GM18951 (cell line): Measurements from ENCODE around the gene ASIC4.

Source experiments
- POLR2A ChIP-seq: IDR thresholded peaks from 4 replicates; pipeline ENCODE4 v1.6.1; 2011; ENCODE audit warnings: mild to moderate bottlenecking; ENCODE audit not compliant: insufficient read length, insufficient read depth; ENCODE audit errors: extremely low read depth
- in situ Hi-C: fragments of 300-500 bp; cut with MboI; formaldehyde crosslinking; loops from one replicate; pipeline ENCODE4 v1.12.0; 2022; ENCODE audit warnings: low sequenced_read_pairs, mixed read lengths, inconsistent platforms; ENCODE audit not compliant: unreplicated experiment

The ASIC4 gene

GRCh38 chr2:219531639-219532377 lies 17.5 kb downstream of the ASIC4 start:
- in situ Hi-C loops, result loop anchor here (10.0 kb wide), 1 partner anchor 127 kb away; no protein-coding TSS in a partner anchor
- TF ChIP-seq POLR2A, result no peak

DNA sequence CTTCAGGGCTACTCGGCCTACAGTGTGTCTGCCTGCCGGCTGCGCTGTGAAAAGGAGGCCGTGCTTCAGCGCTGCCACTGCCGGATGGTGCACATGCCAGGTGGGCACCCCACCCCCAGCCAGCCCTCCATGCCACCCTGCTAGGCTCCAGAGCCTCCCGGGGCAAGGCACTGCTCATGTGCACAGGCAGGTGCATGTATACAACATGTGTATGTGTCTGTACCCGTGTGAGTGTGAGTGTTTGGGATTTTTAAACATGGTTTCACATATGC lies 18.0 kb downstream of the ASIC4 start:
- in situ Hi-C loops, result loop anchor here (10.0 kb wide), 1 partner anchor 128 kb away; no protein-coding TSS in a partner anchor
- TF ChIP-seq POLR2A, result no peak

DNA sequence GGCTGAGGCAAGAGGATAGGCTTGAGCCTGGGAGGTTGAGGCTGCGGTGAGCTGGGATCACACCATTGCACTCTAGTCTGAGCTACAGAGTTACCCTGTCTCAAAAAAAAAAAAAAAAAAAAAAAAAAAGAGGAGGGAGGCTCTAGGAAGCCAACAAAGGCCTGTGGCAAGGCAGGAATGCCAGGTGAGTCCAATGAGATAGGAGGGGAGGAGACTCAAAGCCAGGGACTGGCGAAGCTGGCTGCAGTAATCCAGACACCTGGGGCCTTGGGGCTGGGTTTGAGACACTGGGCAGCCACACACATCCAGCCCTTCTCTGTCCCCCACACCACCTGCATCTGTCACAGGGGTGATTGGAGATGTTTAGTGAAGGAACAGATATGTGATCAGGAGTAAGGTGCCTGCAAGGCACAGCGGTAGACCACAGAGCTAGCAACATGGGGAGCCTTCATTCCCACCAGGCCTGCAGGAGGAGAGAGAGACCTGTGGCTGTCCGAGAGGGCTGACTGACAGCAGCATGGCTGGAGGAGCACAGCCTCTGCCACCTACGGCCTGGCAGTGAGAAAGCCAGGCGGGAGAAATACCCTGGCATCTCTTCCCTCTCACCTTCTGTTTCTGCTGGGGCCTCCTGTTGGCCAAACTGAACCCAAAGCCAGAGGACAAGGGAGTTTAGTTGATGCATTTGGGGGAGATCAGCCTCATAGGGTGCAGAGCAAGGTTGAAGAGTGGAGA lies 19.8 kb downstream of the ASIC4 start:
- in situ Hi-C loops, result loop anchor here (10.0 kb wide), 1 partner anchor 129 kb away; no protein-coding TSS in a partner anchor
- TF ChIP-seq POLR2A, result no peak

- TF ChIP-seq POLR2A, result no peak
- in situ Hi-C loops, result loop anchor here (10.0 kb wide), 1 partner anchor 132 kb away; no protein-coding TSS in a partner anchor
Measured at GRCh38 chr2:219536425-219536824, 22.1 kb downstream of the ASIC4 start.

GRCh38 chr2:219536967-219537366 lies 22.7 kb downstream of the ASIC4 start:
- TF ChIP-seq POLR2A, result no peak
- in situ Hi-C loops, result loop anchor here (10.0 kb wide), 1 partner anchor 132 kb away; no protein-coding TSS in a partner anchor

DNA sequence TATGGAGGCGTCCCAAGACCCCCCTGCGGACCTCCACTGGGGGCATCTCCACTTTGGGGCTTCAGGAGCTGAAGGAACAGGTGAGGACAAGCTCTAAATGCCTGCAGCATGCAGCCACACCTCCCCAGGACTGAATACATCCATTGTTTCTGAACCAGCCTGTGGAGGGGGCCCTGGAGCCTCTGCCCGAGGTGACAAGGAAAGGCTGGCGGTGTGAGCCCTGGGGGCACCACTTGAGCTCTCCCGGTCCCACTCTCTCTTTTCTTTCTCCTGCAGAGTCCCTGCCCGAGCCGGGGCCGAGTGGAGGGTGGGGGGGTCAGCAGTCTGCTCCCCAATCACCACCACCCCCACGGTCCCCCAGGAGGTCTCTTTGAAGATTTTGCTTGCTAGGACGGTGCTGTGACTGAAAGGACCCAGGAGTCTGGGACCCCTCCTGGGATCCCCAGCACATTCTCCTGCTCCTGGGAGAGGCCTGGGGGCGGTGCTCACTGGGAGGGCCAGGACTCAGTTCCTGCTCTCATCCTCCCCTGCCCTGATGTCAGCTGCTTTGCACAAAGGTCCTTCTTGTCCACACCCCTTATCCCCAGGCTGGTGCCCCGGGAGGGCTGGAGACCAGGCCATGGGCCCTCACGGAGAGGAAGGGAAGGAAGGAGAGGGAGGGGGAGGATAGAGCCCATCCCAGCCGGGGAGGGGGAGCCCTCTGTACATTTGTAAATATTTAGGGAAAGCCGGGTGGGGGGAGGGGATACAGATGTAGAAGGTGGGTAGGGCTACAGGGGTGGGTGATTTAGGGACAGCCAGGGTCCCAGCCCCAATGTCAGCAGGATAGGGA lies 23.6 kb downstream of the ASIC4 start:
- in situ Hi-C loops, result loop anchor here (10.0 kb wide), 1 partner anchor 133 kb away; no protein-coding TSS in a partner anchor
- TF ChIP-seq POLR2A, result no peak

DNA sequence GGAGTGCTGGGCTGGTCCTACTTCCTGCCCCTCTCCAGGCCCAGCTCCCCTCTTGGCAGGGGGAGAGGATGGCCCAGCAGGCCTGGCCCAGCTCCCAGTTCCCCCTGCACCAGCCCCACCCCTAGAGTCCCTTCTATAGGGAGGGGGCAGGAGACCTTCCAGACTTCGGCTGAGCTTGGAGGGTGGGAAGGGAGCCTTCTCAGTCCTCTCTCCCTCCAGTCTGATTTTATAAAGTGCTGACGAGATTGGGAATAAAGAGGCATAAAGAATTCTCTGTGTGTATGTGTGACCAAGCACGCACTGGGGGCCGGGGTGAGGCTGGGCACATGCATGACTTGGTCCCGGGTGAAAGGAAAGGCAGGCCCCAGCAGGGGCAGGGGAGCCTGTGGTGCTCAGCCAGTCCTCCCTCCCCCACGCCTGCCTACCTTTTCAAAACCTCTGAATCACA lies 24.2 kb downstream of the ASIC4 start:
- in situ Hi-C loops, result loop anchor here (10.0 kb wide), 1 partner anchor 134 kb away; no protein-coding TSS in a partner anchor

GRCh38 chr2:219538956-219539788 lies 24.9 kb downstream of the ASIC4 start:
- no peak for TF ChIP-seq POLR2A
- in situ Hi-C loops, result loop anchor here (10.0 kb wide), 1 partner anchor 134 kb away; no protein-coding TSS in a partner anchor

More for the DNA sequence above, 24.2 kb downstream of the ASIC4 start:
- TF ChIP-seq POLR2A, result no peak

DNA sequence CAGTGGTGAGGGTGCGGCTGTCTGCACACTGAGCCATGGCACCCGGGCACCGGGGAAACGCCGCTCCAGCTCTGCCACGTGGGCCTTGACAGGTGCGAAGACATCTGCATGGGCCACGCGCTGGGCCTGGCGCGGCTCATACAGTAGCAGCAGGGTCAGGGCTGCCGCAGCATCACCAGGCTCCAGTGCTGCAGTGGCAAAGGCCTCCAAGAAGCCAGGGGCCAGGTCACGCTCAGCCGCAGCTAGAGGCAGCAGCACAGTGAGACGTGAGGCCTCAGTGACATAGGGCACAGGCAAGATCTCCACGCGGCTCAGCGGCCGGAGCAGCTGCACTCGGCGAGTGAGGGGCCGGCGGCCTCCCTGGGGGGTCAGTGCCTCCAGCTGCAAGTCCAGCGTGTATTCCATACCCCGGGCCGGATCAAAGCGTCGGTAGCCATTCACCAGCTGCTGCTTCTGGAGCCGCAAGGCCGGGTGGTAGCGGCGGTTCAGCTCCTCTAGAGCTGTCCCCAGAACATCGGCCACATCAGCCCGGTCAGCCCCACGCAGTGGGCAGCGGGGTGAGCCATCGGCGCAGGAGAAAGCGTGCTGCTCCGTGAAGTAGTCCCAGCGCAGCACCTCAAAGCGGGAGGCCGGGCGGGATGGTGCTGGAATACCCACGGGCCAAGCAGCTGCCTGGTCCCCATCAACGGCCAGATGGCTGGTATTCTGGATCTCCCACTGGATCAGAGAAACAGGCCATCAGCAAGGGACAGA lies 25.8 kb downstream of the ASIC4 start:
- in situ Hi-C loops, result loop anchor here (10.0 kb wide), 1 partner anchor 135 kb away; no protein-coding TSS in a partner anchor
- no peak for TF ChIP-seq POLR2A

DNA sequence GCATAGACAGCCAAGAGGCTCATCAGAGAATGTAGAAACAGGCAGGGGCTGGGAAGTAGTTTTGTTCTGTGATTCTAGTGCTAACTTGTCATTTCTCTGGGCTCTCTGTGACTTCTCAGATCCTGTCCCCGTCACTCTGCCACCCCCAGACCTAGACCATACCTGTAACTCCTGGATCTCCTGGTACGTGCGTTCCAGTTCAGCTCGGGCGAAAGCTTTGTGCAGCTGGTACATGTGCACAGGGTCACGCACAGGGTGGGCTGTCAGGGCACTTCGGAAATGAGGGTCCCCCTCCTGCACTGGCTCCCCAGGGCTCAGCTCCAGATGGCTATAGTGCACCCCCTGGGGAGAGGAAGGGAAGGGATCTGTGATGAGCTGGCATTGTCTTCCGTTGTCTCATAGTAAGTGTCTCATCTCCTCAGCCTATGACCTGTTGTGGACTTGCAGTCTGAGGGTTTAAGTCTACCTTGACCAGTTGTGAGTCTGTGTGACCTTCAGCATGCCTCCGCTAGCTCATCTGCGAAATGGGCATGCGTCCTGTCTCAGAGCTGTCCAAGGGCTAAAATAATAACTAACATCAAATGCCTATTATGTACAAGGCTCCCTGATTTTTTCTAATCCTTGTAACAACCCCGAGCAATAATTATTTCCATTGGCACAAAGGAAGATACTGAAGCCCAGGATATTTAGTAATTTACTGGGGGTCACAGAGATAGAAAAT lies 26.7 kb downstream of the ASIC4 start:
- in situ Hi-C loops, result no loop called here

More for the DNA sequence above, 26.7 kb downstream of the ASIC4 start:
- no peak for TF ChIP-seq POLR2A
